Effector CD4-positive, alpha-beta T cell (primary cell): ENCODE measurements around the gene MTHFSD.

Source experiments
- DNase-seq: peaks from one replicate; pipeline ENCODE4 v3.0.0-alpha.2; 2020

Gene MTHFSD

GRCh38 chr16:86511317-86512161 lies 43.5 kb downstream of the MTHFSD start:
- no peak for DNase-seq

GRCh38 chr16:86510465-86511261 lies 44.4 kb downstream of the MTHFSD start, which contains the start of gene FOXF1:
Gene FOXF1, plus strand, starts transcription at chr16:86510527. Its CDS starts 43 bp downstream, at chr16:86510570.
- no peak for DNase-seq

GRCh38 chr16:86509759-86510464 lies 45.1 kb downstream of the MTHFSD start:
- no peak for DNase-seq

GRCh38 chr16:86508947-86509758 lies 45.9 kb downstream of the MTHFSD start:
- DNase-seq: no peak

- DNase-seq: no peak
Measured at GRCh38 chr16:86508028-86508946, 46.7 kb downstream of the MTHFSD start.

- DNase-seq: no peak
Measured at GRCh38 chr16:86507173-86508027, 47.6 kb downstream of the MTHFSD start.

GRCh38 chr16:86505899-86506864 lies 48.9 kb downstream of the MTHFSD start:
- no peak for DNase-seq

- DNase-seq: no peak
Measured at GRCh38 chr16:86505185-86505898, 49.7 kb downstream of the MTHFSD start.

- DNase-seq: no peak
Measured at GRCh38 chr16:86504315-86505184, 50.5 kb downstream of the MTHFSD start.

GRCh38 chr16:86503830-86504229 lies 51.2 kb downstream of the MTHFSD start:
- DNase-seq: no peak

GRCh38 chr16:86502856-86503748 lies 51.9 kb downstream of the MTHFSD start:
- no peak for DNase-seq

- DNase-seq: no peak
Measured at GRCh38 chr16:86501989-86502855, 52.8 kb downstream of the MTHFSD start.

- no peak for DNase-seq
Measured at GRCh38 chr16:86500708-86501510, 54.1 kb downstream of the MTHFSD start.
